Measurements from ENCODE around the gene TRPV6.

Gene TRPV6

DNA sequence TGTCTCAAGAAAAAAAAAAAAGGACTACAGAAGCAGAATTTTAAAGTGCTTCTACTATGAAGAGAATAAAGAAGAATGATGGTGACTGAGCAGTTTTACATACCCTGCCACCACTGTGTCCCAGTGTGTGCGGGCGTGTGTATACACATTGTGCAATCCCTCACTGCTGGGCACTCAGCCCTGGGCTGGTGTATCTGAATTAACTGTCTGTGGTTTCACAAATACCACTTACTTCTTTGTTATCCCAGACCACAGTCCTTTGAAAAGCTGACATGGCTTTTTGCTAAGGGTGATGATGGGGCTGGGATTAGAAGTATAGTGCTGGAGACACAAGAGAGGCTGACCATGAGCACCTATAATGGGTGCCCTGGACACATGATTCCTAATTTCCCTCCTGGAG is 21.1 kb upstream of the TRPV6 start:
- no peak for DNase-seq

DNA sequence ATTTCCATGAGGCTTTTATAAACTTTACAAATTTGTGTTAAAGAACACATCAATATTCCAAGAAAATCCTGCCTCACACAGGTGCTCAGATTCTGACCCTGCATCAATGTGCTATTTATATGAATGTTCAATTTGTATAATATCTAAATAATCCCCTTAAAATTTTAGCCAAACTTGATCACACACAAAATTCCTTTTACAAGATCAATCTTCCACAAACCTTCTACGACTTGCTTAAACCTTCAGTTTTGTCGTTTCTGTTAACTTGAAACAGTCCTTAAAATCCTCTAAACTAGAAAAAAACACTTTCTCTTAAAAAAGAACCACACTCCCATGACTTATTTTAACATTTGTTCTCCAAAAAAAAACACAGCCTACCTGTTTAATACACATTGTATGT is 20.2 kb upstream of the TRPV6 start:
- no peak for DNase-seq

DNA sequence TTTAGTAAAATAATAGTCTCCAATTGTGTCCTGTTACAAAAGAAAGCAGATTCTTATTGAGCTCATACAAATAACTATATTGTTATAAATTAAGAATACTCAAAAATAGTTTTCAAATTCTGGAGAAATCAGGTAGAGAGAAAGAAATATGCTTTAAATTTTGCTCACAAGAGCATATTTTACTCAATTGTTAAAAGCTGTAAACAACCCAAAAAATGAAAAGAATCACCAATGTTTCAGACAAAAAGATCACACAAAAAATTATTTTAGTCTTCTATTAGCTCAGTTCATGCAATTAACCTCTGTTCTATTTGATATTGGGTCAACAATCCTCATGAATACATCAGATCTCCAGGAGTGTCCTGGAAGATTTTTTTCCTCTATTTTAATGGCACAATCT is 18.6 kb upstream of the TRPV6 start:
- no peak for DNase-seq

DNA sequence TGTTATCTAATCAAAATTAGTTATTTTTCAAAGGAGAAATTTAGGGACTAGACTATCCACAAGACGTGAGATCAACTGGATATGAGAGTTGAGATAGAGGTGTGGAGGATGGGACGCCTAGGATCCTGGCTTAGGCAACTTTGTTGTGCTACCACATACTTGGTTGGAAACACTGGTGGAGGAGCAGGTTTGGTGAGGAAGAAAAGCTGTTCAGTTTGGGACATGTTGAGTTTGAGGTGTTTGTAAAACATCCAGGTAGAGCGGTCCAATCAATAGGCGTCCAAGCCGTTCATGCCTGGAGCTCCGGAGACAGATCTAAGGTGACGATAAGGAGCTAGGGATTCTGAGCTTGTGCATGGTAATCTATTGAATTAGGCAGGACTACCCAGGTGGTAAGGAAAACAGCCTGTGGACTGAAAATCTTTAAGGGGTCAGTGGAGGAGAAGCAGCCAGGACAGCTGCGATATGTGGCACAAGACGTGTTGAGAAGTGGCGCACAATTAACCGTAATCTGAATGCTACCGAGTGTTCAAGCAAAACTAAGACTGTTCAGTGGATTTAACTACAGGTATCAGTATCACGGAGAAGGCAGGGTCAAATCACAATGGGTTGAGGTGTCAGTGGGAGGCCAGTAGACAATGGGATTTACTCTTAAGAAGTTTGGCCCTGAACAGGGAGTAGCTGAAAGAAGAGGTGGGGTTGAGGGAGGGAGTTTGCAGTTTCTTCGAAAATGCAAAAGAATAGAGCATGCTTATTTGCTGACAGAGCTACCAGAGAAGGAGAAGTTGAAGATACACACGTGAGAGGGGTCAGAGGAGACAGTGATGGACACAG is 16.1 kb upstream of the TRPV6 start:
- DNase-seq, result no peak

DNA sequence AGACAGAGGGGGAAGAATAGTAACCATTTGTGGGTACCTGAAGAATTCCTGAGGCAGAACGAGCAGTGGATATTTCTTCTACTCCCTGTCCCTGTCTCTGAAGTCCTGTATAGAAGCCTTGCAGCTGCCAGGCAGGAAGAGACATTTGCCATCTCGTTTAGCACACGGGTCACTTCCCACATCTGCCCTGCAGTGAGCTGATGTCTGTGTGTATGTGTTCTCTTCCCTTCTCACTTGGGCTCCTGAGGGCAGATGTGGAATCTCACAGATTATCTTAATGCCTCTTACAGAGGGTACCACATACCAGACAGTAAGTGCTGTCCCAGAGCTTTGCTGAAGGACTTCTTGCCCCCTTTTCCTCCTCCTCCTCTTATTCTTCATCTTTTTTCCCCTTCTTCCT is 14.1 kb upstream of the TRPV6 start:
- DNase-seq, result no peak

DNA sequence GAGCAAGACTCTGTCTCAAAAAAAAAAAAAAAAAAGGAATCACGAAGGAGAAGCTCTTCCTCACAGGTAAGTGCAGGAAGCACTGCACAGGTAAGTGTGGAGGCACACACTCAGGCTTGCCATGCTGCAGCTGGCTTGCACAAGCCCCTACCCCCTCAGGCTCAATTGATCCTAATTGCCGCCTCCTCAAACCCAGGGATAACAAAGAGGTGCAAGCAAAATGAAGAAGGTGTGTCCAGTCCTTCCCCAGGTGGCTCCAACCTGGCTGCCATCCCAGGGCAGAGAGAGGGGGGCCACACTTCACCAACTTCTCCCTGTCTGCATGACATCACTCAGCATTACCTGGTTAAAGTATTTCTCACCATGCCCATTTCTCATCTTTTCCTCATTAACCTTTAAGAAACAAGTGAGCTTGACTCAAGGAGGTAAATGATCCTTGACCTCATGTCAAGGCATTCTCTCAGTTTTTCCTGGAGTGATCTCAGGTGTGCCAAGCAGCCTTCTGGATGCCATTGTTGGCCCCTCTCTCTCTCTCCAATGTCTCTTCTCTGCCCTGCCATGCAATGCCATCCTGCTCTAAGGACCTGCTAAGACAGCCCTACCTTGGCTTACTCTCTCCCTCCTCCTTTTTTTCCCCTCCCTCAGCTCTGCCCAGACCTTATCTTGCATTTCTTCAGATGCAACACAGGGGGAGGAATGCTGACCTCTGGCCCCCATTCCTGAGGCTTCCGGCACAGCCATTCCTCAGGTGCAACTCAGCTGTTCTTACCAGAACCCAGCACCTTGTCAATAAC is 13.0 kb upstream of the TRPV6 start:
- DNase-seq, result no peak

DNA sequence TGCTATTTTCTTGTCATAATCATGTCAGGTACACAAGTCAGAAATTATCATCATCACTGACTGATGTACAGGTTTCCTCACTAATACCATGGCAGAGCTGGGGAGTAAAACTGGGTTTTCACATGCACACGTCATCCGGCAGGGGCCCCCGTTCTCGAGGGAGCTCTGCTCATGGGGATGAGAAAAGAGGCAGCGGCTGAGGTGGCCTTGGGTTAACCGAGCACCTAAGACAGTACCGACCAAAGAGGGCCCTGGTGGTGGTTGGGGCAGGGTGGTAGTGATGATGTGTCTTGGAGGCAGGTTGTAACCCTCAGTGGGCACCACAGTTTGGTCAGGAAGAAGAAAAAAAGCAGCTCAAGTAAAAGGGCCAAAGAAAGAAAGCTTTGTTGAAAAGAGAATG is 12.1 kb upstream of the TRPV6 start:
- no peak for DNase-seq

DNA sequence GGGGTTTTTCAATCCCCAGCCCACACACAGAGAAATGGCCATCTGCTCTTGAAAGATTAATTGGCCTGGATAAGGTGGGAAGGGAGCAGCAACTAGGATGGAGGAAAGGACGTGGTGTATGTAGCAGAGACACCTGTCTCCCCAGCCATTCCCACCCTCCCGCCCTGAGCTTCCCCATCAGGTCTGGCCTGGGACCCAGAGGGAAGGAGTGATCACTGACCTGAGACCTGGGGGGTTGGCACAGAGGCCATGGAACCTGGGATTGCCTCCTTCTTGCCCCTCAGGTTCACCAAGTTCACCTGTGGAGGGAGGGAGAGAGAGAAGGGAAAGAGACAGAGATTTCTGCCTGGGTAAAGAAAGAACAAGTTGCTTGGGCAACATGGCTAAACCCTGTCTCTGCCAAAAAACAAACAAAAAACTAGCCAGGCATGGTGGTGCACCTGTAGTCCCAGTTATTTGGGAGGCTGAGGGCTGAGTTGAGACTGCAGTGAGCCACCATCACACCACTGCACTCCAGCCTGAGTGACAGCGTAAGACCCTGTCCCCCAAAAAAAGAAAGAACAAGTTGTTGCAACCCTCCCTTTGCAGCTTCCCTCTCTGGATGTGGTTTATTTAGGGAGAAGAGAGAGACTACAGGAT is 11.3 kb upstream of the TRPV6 start:
- no peak for DNase-seq

DNA sequence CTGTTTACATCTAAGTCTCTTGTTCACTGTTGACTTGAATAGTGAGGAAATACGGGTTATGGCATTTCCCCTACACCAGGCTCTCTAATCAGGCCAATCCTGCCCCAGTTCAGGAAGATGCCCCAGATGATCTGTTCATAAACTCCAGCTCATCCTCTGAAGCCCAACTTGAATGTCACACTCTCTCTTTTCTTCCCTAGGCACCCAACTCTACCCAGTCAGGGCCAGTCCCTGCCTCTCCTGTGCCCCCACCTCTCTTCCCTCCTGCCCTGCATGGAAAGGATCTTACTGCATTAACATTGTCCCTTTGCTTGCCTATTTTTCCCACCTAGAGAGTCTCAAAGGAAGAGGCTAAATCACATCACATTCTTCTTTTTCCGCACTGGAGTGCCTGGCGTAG is 10.6 kb upstream of the TRPV6 start:
- DNase-seq, result no peak

DNA sequence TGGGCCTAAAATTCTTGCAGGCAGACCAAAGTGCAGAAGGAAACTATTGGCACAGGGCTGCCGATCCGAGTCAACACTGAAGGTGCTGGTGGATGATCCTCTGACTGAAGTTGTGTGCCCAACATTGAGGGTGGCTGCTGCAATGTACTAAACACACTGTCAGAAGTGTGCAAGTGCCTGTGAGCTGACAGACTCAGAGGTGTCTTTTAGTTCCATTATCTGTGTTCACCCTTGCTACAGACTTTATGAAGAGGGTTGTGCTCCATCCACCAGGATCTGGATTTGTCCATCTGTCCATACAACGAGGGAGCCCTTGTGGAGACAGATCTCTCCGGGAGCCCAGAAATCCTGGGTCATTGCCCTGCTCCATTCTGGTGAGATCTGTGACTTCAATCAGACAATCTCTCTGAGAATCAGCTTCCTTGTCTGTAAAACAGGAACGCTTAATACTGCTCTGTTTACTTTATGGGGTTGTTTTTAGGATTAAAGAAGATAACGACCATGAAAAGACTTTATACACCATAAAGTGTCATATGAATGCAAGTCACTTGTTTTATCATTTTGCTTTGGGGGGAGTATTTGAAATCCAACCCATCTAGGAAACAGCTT is 9.5 kb upstream of the TRPV6 start:
- no peak for DNase-seq

DNA sequence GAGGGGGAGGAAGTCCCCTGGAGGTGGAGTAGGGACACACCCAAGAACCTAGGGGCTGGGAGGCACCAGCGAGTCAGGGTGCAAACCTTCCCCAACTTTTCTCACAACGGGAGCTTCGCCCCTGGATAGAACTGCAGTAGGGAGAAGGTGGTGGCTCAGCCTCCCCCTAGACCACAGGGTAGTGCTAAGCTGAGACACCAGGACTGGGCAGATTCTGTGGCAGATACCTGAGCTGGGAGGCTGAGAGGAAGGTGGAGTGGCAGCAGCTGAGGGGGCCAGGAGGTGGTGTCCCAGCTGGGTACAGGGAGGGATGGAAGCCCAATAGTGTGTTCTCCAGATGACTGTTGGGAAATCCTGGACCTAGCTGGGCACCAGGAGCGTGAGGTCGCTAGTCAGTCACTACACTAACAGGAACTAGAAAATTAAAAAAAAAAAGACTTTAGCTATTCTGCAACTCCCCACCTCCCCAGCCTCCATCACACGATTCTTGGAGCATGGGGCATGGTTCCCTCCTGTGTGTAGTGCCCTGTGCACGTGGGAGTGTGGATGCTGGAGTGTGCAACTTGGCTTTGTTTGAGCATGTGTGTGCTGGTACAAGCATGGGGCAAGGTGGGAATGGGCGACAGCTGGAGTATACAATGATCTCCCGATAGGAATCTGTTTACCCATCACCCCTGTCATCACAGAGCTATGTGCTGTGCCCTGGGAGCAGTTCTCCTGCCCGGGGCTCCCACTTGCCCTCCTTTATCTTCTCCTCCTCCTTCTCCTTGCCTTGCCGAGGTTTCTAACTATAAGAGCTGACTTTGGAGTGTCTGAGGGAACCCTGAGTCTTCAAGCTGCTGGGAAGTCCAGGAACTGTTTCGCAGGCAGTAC is 8.8 kb upstream of the TRPV6 start:
- DNase-seq, result no peak

DNA sequence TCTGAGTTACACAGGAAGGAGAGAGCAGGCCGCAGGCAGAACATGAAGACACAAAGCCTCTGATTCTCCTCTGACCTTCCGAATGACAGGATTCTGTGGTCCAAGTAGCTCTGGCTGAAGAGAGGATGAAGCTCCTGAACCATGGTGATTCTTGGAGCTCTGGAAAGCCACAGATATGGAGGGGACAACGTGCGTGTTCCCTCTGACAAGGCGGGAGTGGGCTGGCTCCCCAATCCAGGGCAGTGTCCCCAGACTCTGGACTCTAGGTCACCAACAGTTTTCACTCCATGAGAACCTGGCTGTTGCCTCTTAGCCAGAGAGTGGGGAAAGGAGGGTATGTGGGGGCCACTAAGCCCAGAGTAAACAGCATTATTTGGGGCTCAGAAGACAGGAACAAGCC is 7.4 kb upstream of the TRPV6 start:
- no peak for DNase-seq

DNA sequence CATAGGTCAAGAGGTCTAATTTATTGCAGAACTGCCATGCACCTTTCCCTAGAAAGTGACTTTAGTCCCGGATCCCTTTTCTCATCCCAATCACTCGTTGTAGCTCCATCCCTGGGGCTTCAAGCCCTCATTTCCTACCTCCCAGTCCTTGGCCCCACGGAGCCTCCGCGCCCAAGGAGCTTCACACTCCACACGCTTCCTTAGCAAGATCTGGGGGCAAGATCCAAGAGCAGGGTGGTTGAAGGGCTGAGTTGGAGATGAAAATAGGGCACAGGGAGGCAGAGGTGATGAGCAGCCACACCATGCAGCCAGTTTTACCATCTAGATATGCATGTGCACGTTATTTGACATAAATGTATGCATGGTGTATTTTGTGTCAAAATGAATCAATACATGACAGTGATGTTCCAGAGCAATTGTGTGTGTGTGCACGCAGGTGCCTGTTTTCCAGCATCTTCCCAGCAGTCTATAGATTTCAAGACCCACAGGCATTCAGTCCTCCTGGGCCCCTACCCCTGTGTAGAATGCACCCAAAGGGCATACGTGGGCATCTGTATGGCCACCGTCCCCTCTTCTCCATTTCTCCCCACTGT is 6.0 kb upstream of the TRPV6 start:
- DNase-seq, result no peak

DNA sequence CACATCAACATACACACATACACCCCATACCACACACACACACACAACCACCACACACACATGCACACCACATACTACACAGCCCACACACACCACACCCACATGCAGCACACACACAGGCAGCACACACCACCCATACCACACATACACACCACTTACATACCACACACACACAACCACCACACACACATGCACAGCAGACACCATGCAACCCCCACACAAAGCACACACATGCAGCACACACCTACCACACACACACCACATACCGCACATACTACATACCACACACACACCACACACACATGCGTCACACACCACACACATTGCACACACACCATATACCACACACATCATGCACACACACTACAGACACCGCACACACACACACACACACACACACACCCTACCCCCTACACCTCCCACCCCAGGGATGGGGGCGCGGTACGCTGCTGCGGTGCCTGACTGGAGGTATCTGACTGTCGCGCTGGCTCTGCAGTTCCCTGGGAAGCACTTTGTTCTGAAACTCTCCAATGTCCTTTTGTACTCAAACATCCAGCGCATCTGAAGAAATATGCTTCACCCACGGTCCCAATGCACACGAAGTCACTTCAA is 5.4 kb upstream of the TRPV6 start:
- no peak for DNase-seq

DNA sequence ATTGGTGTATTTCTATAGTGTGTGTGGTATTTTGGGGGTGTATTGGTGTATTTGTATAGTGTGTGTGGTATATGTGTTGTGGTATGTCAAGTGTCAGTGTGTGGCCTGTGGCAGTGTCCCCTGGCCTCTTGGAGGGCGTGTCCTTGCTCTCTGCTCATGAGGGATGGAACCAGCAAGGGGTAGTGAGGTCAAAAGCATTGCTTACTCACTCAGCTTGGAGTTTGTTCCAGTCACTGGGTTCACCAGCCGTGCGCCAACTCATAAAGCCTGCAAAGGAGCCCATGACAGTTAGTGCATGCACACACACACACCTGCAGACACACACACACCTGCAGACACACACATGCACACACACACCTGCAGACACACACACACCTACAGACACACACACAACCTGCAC is 4.3 kb upstream of the TRPV6 start:
- DNase-seq, result no peak

DNA sequence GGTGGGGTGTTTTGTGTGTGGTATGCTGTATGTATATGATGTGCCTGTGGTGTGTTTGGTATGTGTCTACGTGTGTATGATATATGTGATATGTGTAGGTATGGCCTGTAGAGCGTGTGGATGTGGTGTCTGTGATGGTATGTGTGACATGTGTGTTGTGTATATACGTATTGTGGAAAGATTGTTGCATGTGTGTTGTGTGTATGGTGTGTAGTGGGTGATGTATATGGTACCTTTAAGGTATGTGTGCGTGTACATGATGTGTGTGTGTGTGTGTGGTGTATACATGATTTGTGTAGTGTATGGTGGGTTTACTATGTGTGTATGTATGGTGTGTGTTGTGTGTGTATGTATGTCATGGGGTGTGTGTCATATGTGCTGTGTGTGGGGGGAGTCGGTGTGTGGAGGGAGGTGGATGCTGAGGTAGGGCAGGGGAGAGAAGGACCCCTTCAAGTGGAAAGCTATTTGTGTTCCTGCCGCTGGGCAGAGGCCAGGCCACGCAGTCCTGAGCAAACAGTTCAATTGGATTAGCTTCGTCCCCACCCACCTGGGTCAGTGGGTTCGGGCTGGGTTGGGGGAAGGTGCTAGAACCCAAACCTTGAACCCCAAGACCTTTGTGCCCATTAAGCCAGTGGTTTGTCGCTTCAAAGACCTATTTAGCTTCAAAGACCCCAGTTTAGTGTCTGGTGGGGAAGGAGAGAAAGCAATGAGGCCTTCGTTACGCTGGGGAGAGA is 1.9 kb upstream of the TRPV6 start:
- DNase-seq, result no peak

DNA sequence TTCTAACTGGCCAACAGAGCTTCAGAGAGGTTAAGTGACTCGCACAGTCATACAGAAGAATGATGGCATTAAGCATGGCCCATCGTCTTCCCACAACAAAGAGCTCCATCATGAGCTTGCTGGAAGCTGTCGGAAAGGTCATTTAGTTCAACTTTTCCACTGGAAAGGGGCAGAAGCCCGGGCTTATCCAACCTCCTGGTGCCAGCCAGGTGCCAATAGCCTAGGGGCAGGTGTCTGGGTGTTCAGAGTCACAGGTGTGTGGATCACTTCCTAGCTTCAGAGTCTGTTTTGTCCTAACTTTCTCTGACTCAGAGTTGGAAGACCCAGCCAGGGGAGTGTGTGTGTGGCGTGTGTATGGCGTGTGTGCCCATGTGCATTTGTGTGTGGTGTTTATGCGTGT is 1.3 kb upstream of the TRPV6 start:
- DNase-seq, result no peak

DNA sequence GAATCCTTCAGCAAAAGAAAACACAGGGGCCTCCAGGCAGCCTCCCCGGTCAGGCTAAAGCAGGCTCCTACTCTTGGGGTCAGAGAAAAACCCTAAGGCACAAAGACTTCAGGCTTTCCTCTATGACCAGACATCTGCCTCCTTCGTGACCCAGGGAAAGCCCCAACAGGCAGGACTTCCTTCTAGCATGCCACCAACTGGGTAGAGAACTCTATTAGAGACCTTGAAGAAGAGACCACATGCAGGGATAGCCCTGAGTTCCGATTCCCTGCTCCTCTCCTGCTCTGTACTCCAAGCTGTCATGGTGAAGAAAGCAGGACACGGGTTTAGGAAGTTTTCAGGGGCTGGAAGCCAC is 1.3 kb downstream of the TRPV6 start:
- DNase-seq, result no peak

DNA sequence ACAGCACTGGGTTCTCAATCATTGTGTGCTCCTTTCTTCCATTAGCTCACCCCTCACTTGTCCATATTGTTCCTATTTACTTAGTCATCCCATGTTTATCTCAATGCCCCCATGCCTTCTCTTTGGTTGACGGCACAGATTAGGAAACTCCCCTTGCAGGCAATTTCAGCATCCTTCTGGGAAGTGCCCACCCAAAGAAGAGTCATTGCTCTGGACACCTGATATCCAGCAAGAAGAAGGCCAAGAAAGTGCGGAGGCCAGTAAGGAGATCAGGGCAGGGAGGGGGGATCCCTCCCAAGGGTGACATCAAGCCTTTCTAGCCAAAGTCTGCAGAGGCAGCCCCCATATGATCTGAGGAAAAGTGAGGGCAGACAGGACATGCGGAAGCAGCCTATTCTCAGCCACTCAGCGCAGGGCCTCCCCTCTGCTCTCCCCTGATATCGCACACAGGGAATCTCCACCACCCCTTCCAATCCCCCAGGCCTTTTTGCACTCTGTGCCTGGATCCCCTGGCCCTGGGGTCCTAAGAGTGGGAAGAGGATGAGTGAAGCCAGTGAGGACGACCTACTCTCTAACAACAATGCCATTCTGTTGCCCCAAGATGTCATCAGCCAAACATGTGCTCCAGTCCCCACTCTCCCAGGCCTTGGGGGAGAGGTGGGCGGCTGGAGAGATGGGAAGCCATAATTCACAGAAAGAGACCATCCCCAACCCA is 1.8 kb downstream of the TRPV6 start:
- no peak for DNase-seq

DNA sequence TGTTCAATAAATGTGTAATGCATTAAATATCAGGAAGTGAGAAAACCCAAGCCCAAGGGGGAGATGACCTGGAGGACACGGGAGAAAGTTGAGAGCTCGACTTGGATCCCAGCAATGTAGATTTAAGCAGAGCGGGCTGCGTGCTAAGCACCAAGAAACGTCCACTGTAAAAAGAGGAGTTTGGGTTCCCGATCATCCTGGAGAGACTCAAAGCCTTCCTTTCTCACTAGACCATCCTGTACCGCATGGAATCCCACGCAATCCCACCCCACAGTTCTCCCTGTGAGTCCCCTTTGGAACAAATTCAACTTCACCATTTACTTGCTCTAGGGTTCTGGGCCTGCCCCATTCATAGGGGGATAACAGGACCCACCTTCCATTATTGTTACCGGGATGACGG is 2.4 kb downstream of the TRPV6 start:
- no peak for DNase-seq

DNA sequence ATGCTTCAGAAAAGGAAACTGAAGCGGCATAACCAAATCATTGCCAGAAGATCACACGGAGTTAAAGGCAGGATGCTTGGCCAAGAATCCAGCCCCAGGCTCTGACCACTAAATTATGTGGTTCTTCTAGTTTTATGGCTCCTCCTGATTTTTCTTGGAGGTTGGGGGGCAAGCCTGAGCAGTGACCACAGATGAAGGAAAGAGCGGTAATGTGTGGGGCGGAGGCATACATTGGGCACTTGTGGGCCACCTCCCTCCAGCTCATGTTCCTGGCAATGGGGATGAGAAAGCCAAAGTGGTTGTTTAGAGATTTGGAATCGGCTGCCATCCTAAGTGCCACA is 3.2 kb downstream of the TRPV6 start:
- DNase-seq, result no peak

All from NCI-H1930 (cell line).